Epithelial cell of proximal tubule (primary cell): ENCODE measurements around the gene RAD9A. TPM values are rescaled to one million over a fixed set of nuclear protein-coding genes. Genes with fewer than 3 reads are reported as not detected.

Experiments used
- DNase-seq: peaks from one replicate; pipeline ENCODE4 v3.0.0-alpha.2; 2011; ENCODE audit warnings: low read depth
- H3K4me3 ChIP-seq: 2 replicates; pipeline ENCODE4 v1.5.1; 2011; ENCODE audit warnings: low read depth, mild to moderate bottlenecking, low read length
- CTCF ChIP-seq: conservative IDR thresholded peaks from 2 replicates; pipeline ENCODE4 v1.5.1; 2012; ENCODE audit warnings: low read depth, mild to moderate bottlenecking, low read length
- total RNA-seq: library from RNA; depleted of rRNA; stranded (reverse); fragments of >200 nt; gene quantifications from 2 replicates; pipeline ENCODE4 v1.2.3, GENCODE V29; 2015

The RAD9A gene
- total RNA-seq, 1 donor from 2014 or later, result 20.9 TPM

DNA sequence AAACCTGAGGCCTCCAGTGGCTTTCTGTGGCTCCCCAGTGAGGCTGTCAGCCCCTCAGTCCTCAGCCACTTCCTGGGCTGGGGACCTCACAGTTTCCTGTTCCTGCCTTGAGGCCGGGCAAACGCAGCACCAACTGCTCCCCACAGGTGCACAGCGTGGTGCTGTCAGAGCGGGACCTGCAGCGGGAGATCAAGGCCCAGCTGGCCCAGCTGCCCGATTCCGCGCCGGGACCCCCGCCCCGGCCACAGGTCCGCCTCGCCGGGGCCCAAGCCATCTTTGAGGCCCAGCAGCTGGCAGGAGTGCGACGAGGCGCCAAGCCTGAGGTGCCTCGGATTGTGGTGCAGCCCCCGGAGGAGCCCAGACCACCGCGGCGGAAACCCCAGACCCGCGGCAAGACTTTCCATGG is 17.5 kb downstream of the RAD9A start:
- TF ChIP-seq CTCF, result no peak
- no peak for DNase-seq
- H3K4me3 ChIP-seq, result no peak overlapping the region

DNA sequence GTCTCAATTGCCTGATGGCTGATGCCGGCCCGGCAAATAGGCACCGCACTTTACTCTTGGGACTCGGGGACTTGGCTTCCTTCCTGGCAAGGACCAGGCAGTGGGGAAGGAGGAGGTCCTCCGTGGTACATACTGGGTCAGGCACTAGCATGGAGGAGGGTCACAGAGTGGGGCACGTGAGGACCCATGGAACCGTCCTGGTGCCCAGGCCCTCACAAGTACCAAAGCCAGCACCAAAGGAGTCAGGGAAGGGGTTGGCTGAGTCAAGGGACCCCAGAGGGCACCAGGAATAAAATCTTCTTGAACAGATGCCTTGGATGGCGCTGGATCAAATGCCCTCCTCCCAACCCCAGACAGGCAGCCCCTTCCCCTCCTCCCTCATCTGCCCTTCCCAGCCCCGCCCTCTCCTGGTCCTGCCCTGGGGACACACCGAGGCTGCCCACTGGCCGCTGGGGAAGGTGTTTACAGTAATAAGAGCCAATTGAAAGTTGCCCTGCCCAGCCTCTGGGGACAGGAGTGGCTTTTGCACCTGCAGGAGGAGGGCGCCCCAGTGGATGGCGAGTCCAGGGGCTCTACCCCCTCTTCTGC is 18.1 kb downstream of the RAD9A start:
- no peak for TF ChIP-seq CTCF
- no peak for DNase-seq
- H3K4me3 ChIP-seq, result no peak overlapping the region

DNA sequence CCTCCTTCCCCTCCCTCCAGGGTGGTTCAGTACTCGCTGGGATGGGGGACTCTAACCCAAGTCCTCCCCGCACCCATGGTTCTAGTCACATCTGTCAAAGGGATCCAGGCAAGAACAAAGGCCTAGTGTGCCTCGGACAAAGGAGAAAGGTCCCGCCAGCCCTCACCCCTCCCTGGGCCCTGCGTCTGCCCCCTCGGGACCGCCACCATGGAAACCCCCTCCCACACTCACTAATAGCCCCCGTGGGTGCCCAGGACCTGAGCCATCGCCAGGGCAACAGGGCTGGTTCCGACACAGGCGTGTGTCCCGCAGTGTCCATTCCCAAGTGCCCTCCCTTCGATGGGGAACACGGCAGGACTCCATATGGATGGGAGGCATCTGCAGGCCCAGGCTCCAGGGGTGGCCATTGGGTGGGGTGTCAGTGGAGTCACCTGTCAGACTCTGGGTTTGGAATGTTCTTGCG is 18.6 kb downstream of the RAD9A start:
- H3K4me3 ChIP-seq, result no peak overlapping the region
- TF ChIP-seq CTCF, result no peak

DNA sequence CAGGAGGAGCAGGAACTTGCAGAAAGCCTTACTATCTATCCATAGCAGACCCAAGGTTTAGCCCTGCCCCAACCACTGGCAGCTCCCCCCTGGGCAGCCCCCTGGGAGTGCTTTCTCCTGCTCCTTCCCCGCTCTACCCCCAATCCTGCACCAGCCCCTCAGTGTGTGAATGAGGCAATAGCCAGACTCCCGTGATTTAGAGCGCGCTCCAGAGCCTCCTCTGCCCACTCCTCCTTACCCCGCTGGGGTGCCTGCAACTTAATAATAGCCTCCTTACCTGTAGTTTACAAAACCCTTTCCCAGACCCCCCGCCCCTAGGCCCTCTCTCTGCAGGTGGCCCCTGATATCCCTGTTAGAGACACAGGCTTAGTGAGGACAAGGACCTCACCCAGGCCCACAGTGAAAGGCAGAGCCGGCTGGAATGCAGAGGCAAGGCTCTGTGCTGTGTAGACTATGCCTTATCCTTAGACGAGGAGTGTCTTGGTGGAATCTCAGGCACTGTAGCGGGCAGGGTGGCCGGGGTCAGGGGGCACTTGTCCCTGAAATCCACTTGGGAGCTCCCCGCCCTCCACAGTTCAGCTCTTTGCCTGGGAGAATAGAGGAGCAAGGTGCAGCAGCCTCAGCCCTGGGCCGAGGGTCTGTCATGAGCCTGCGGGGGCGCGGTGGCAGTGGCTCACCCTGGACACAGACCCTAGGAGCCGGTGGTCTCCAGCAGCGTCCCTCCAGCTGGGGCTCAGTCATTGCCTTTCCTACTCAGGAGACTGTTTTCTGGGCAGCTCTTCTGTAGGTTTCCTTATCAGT is 19.4 kb downstream of the RAD9A start:
- H3K4me3 ChIP-seq, result no peak overlapping the region
- DNase-seq, result no peak

More for the DNA sequence above, 18.6 kb downstream of the RAD9A start:
- DNase-seq, result no peak

DNA sequence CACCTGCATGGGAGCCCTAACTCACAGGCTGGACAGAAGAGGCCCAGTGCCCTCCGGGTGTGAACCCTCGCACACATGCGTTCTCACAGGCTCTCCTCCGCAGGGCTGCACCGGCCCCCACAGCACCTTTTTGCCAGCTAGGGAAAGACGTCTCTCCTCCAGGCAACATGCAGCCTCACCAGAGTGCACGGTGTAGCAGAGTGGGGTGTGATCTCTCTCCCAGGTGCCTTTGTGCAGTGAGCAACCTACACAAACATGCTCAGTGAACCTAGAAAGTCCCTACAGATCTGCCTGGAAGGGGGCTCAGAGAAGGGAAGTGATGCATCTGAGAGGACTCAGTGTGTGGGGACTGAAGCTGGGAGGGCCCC is 20.0 kb downstream of the RAD9A start:
- TF ChIP-seq CTCF, result no peak
- H3K4me3 ChIP-seq, result no peak overlapping the region
- no peak for DNase-seq

More for the DNA sequence above, 19.4 kb downstream of the RAD9A start:
- no peak for TF ChIP-seq CTCF

- no peak overlapping the region for H3K4me3 ChIP-seq
- no peak for TF ChIP-seq CTCF
- no peak for DNase-seq
Observed at GRCh38 chr11:67412495-67413179, 20.9 kb downstream of the RAD9A start.
